HUES6 (cell line): ENCODE data around the gene TSHR.
"Not testable (repeated sequence)": the region's sequence is repeated elsewhere in the genome, so short reads cannot be mapped to it uniquely, and the experiment has no call there.

ENCODE experiments used
- H3K27ac ChIP-seq: 2 replicates; pipeline ENCODE4 v1.7.0; 2013; ENCODE audit warnings: low read depth, mild to moderate bottlenecking, low read length, inconsistent platforms
- H3K27me3 ChIP-seq: 2 replicates; pipeline ENCODE4 v1.6.1; 2013; ENCODE audit warnings: low read length; ENCODE audit not compliant: control insufficient read depth, insufficient read depth
- H3K36me3 ChIP-seq: 2 replicates; pipeline ENCODE4 v1.6.1; 2013; ENCODE audit warnings: low read length; ENCODE audit not compliant: control insufficient read depth, insufficient read depth
- H3K4me1 ChIP-seq: 2 replicates; pipeline ENCODE4 v1.6.1; 2013; ENCODE audit warnings: low read length; ENCODE audit not compliant: control insufficient read depth, insufficient read depth
- H3K4me3 ChIP-seq: 2 replicates; pipeline ENCODE4 v1.5.1; 2013; ENCODE audit warnings: low read depth, low read length
- H3K9ac ChIP-seq: one replicate; pipeline ENCODE4 v1.6.1; 2013; ENCODE audit warnings: mild to moderate bottlenecking, low read length
- H3K9me3 ChIP-seq: 2 replicates; pipeline ENCODE4 v1.6.1; 2013; ENCODE audit warnings: low read depth, low read length; ENCODE audit not compliant: control insufficient read depth, insufficient read depth

Gene TSHR

DNA sequence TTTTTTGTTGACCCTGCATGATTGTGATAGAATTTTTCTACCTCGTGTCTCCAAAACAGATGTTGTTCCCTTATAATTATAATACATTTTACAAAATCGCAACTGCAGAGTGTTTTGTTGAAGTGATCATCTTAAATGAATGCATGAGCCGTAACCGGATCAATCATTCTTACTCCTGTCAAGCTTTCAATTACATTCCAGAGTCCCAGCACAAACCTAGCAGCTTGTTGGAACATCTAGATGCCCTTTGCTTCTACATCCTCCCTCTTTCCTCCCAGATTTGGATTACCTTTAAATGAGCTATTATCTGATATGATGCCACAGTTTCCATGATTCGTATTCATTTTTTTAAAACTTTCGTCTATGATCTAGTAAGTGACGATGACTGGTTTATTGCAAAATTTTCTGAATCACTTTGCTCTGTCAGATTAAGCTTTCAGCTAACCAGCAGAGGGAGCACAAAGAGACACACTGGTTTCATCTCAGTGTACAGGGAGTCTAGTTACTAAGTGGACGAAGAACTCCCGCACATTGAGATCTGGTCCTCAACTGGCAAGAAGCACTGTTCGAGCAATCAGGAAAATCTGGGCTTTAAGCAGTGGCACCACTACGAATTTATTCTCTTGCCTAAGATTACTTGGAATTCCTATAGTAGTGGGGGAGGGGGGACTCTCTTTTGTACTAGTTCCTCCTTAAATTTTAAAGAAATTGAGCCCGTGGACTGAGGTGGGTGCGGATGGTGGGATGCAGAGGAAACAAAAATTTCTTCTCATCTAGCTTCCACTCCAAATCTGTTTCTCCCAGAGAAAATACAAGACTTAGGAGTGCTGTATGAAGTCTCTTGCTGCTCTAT lies 40.9 kb downstream of the TSHR start:
- H3K4me1 ChIP-seq: no peaks in the 10 kb centered on the region
- H3K9ac ChIP-seq: no peak overlapping the region
- H3K27ac ChIP-seq: no peak overlapping the region
- no peak overlapping the region for H3K4me3 ChIP-seq
- no peaks in the 10 kb centered on the region for H3K9me3 ChIP-seq
- no peaks in the 10 kb centered on the region for H3K27me3 ChIP-seq
- no peaks in the 10 kb centered on the region for H3K36me3 ChIP-seq

DNA sequence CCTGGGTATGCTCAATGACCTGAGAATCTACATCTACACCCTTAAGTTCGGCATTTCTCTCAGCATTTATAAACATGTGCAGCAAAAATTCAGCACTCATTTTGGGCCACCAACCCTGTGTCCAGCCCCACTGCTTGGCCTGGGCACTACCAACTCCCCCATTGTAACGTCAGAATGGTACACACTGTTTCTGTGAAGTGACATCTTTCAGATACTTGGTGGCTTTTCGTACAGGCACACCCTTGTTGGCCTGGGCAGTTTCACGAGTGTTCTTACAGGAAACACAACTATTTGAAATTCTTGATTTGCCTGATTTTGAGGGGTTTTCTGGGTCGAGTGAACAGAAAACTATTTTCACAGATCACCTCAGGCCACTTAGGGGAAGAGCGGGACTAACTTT lies 46.0 kb downstream of the TSHR start:
- no peaks in the 10 kb centered on the region for H3K9me3 ChIP-seq
- no peaks in the 10 kb centered on the region for H3K4me1 ChIP-seq
- H3K27me3 ChIP-seq: no peaks in the 10 kb centered on the region
- H3K27ac ChIP-seq: no peak overlapping the region
- no peak overlapping the region for H3K9ac ChIP-seq
- no peak overlapping the region for H3K4me3 ChIP-seq
- H3K36me3 ChIP-seq: no peaks in the 10 kb centered on the region

- H3K4me1 ChIP-seq: no peaks in the 10 kb centered on the region
- no peaks in the 10 kb centered on the region for H3K9me3 ChIP-seq
- no peak overlapping the region for H3K27ac ChIP-seq
- no peak overlapping the region for H3K4me3 ChIP-seq
- no peaks in the 10 kb centered on the region for H3K36me3 ChIP-seq
- H3K27me3 ChIP-seq: no peaks in the 10 kb centered on the region
- H3K9ac ChIP-seq: no peak overlapping the region
Observed at GRCh38 chr14:81004575-81004974, 49.2 kb downstream of the TSHR start.

DNA sequence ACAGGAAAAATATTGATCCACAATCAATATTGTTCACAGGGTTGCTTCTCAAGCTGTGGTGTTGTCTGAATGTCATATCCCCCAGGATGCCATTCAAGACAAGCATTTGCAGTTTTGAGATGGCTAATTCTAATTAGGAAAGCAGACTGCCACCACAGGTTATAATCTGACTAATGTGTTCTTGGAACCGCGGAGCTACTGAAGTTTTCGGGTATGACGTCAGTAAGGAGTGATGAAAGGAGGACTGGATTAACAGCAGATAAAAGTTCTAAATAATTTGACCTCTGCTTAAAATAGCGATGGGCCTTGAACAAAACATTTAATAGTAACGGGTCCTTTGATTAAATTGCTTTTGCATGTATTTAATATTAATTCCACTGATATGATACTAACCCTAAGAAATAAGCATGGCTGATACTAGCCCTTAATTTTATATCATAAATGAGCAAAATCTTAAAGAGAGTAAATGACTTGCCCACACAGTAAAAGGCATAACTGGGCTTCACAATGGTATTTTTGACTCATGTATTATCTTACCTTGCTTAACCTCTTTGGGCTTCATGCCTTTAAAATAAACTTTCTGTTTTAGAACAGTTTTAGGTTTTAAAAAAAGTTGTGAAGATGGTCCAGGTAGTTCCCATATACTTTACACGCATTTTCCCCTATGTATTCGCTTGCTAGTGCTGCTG lies 50.3 kb downstream of the TSHR start:
- no peaks in the 10 kb centered on the region for H3K27me3 ChIP-seq
- no peak overlapping the region for H3K27ac ChIP-seq
- no peaks in the 10 kb centered on the region for H3K36me3 ChIP-seq
- H3K4me1 ChIP-seq: no peaks in the 10 kb centered on the region
- no peak overlapping the region for H3K9ac ChIP-seq
- H3K4me3 ChIP-seq: no peak overlapping the region
- no peaks in the 10 kb centered on the region for H3K9me3 ChIP-seq

GRCh38 chr14:81006266-81006665 lies 50.8 kb downstream of the TSHR start:
- H3K4me1 ChIP-seq: no peaks in the 10 kb centered on the region
- H3K27ac ChIP-seq: no peak overlapping the region

GRCh38 chr14:81007131-81007530 lies 51.7 kb downstream of the TSHR start:
- Histone ChIP-seq H3K27me3 (no peaks in the 10 kb centered on the region), H3K27ac (no peak overlapping the region), H3K4me3 (no peak overlapping the region), H3K9ac (no peak overlapping the region), H3K9me3 (no peaks in the 10 kb centered on the region), H3K36me3 (no peaks in the 10 kb centered on the region), H3K4me1 (no peaks in the 10 kb centered on the region)

More at GRCh38 chr14:81006266-81006665, 50.8 kb downstream of the TSHR start:
- Histone ChIP-seq H3K4me3 (no peak overlapping the region), H3K27me3 (no peaks in the 10 kb centered on the region), H3K9ac (no peak overlapping the region), H3K9me3 (no peaks in the 10 kb centered on the region), H3K36me3 (no peaks in the 10 kb centered on the region)

DNA sequence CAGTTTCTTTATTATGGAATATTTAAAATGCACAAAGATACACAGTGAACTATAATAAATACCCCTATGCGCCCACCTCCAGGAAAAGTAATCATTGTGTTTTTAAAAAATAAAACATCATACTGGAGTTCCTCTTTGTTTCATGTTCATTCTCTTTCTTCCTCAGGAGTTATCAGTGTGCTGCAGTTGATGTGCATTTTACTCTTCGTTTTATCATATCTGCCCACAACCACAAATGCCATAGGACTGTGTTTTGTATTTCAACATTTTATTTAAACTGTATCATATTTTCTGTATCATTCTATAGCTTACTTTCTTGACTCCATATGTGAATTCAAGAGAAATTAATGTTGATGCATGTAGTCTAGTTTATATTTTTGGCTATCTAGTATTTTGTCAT lies 53.9 kb downstream of the TSHR start:
- H3K9ac ChIP-seq: no peak overlapping the region
- no peak overlapping the region for H3K4me3 ChIP-seq
- no peaks in the 10 kb centered on the region for H3K4me1 ChIP-seq
- H3K9me3 ChIP-seq: peaks cover 3% of the 10 kb centered on the region; the same call in 1 of the 2 replicates
- no peaks in the 10 kb centered on the region for H3K27me3 ChIP-seq
- H3K36me3 ChIP-seq: no peaks in the 10 kb centered on the region
- H3K27ac ChIP-seq: no peak overlapping the region

DNA sequence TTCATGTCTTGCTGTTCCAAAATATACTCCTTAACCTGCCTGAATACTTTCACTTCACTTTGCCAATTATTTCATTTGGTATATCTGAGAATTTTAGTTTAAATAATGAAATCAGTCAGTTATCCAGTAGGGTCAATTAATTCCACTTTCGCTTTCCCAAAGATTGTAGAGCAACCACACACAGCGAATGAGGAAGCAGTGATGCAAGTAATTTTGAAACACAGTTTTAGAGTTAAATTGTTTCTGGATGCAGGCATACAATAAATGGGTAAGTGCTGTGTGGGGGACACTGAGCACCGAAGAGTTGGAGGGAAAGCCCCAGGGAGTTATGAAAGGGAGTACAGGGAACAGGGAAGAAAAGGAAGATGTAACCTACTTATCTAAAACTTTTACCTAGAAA lies 62.8 kb downstream of the TSHR start:
- Histone ChIP-seq H3K27me3 (no peaks in the 10 kb centered on the region), H3K9me3 (peaks cover 3% of the 10 kb centered on the region; the same call in 1 of the 2 replicates), H3K27ac (no peak overlapping the region), H3K4me3 (no peak overlapping the region), H3K4me1 (no peaks in the 10 kb centered on the region), H3K36me3 (no peaks in the 10 kb centered on the region), H3K9ac (no peak overlapping the region)

DNA sequence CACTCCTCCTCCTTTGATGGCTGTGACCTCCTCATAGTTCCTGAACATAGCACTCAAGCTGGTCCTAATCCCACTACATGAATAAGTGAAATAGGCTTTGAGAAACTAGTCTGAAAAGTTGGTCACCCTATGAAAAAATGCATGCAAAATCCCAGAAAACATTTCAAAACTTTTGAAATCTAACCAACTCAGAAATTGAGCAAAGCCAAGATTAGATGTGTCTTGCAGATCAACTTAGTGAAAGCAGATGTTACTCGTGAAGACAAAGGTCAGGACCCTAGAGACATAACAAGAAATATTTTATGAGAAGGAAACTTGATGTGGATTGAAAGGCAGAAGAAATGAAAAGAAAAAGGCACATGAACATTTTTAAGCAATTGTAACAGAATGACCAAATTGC lies 63.3 kb downstream of the TSHR start:
- H3K9me3 ChIP-seq: no peaks in the 10 kb centered on the region
- H3K4me3 ChIP-seq: no peak overlapping the region
- no peaks in the 10 kb centered on the region for H3K36me3 ChIP-seq
- H3K9ac ChIP-seq: no peak overlapping the region
- H3K27me3 ChIP-seq: no peaks in the 10 kb centered on the region
- no peaks in the 10 kb centered on the region for H3K4me1 ChIP-seq
- no peak overlapping the region for H3K27ac ChIP-seq

DNA sequence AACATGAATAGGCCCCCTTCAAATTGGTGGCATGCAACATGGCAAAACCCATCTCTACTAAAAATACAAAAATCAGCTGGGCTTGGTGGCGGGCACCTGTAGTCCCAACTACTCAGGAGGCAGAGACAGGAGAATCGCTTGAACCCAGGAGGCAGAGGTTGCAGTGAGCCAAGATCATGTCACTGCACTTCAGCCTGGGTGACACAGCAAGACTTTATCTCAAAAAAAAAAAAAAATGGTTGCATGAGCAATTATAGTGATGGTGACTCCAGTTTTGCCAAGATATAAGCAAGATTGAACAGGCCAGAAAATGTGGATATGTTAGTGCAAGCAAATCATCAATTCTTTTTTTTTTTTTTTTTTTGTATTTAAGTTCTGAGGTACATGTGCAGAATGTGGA lies 63.7 kb downstream of the TSHR start:
- H3K9ac ChIP-seq, H3K9me3 ChIP-seq, H3K4me1 ChIP-seq, H3K36me3 ChIP-seq, H3K27me3 ChIP-seq, H3K27ac ChIP-seq, H3K4me3 ChIP-seq: not testable (repeated sequence)

GRCh38 chr14:81023095-81023710 lies 67.8 kb downstream of the TSHR start:
- Histone ChIP-seq H3K27ac (no peak overlapping the region), H3K27me3 (no peaks in the 10 kb centered on the region), H3K4me3 (no peak overlapping the region), H3K36me3 (no peaks in the 10 kb centered on the region), H3K9me3 (no peaks in the 10 kb centered on the region), H3K4me1 (no peaks in the 10 kb centered on the region), H3K9ac (no peak overlapping the region)
